GM19438 (cell line): Measurements from ENCODE around the gene AQP3.
"Not testable (repeated sequence)": the region's sequence is repeated elsewhere in the genome, so short reads cannot be mapped to it uniquely, and the experiment has no call there.

Experiments
- ATAC-seq: cut with Tn5 transposase; IDR thresholded peaks from one replicate; pipeline ENCODE4 v1.9.1; 2021; ENCODE audit warnings: low read depth; ENCODE audit not compliant: unreplicated experiment

AQP3 gene

GRCh38 chr9:33419708-33420303 is 27.6 kb downstream of the AQP3 start:
- no peak for ATAC-seq

GRCh38 chr9:33418090-33418489 is 29.3 kb downstream of the AQP3 start:
- no peak for ATAC-seq

GRCh38 chr9:33416996-33417395 is 30.4 kb downstream of the AQP3 start:
- ATAC-seq = no peak

GRCh38 chr9:33415501-33416038 is 31.8 kb downstream of the AQP3 start:
- ATAC-seq = peak; percentile 81

GRCh38 chr9:33414889-33415500 is 32.4 kb downstream of the AQP3 start:
- ATAC-seq = no peak

- no peak for ATAC-seq
These were observed 33.1 kb downstream of the AQP3 start for GRCh38 chr9:33414268-33414667.

GRCh38 chr9:33408087-33408486 is 39.3 kb downstream of the AQP3 start:
- no peak for ATAC-seq

- ATAC-seq = no peak
These were observed 40.3 kb downstream of the AQP3 start for GRCh38 chr9:33407061-33407460.

GRCh38 chr9:33404788-33405362 is 42.5 kb downstream of the AQP3 start:
- ATAC-seq = no peak

- ATAC-seq = no peak
These were observed 43.2 kb downstream of the AQP3 start for GRCh38 chr9:33403941-33404787.

GRCh38 chr9:33402371-33402770 is 45.0 kb downstream of the AQP3 start, which contains the start of gene AQP7:
Gene AQP7, minus strand, starts transcription at chr9:33402568. Its CDS starts 1,306 bp downstream, at chr9:33401262.
- not testable (repeated sequence) for ATAC-seq

- not testable (repeated sequence) for ATAC-seq
These were observed 45.6 kb downstream of the AQP3 start for GRCh38 chr9:33401809-33402208.

- ATAC-seq = not testable (repeated sequence)
These were observed 48.3 kb downstream of the AQP3 start for GRCh38 chr9:33399047-33399446.

- ATAC-seq = not testable (repeated sequence)
These were observed 49.6 kb downstream of the AQP3 start for GRCh38 chr9:33397801-33398200.

GRCh38 chr9:33395159-33395879 is 52.1 kb downstream of the AQP3 start:
- ATAC-seq = not testable (repeated sequence)

- ATAC-seq = not testable (repeated sequence)
These were observed 53.4 kb downstream of the AQP3 start for GRCh38 chr9:33393986-33394385.

GRCh38 chr9:33393581-33393980 is 53.8 kb downstream of the AQP3 start:
- ATAC-seq = no peak

GRCh38 chr9:33392591-33393021 is 54.8 kb downstream of the AQP3 start:
- ATAC-seq = not testable (repeated sequence)
